ENCODE measurements around the gene AKAP6. TPM values are rescaled to one million over a fixed set of nuclear protein-coding genes. Genes with fewer than 3 reads are reported as not detected.

Gene AKAP6
- total RNA-seq, 1 donor from 2014 or later: 600 TPM

DNA sequence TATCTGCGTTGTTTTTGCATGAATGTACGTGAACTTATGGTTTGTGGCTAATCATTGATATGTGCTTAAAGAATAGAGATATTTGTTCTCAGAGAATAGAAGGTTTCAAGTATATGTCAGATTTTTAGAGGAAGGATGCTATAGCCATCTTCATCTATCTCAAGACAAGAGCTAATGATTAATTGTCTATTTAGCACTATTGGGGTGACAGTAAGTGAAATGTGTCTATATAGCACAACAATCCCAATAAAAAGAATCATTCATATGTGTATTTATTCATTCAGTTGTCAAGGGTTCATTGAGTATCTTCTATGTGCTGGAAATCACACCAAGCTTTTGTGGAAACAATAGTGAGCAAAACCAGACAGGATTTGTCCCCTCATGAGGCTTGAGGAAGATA lies 310.1 kb downstream of the AKAP6 start:
- H3K27ac Mint-ChIP-seq (ENCODE audit: unreplicated experiment): no peak overlapping the region
- H3K27me3 Mint-ChIP-seq (ENCODE audit: unreplicated experiment): no peaks in the 10 kb centered on the region
- no peak overlapping the region for H3K4me3 Mint-ChIP-seq (ENCODE audit: unreplicated experiment)
- H3K36me3 Mint-ChIP-seq (ENCODE audit: unreplicated experiment): no peaks in the 10 kb centered on the region
- H3K9me3 Mint-ChIP-seq (ENCODE audit: unreplicated experiment): peaks cover 7% of the 10 kb centered on the region
- no peaks in the 10 kb centered on the region for H3K4me1 Mint-ChIP-seq (ENCODE audit: low read depth, unreplicated experiment)
- no peak for DNase-seq
- TF ChIP-seq, protein P1, sequence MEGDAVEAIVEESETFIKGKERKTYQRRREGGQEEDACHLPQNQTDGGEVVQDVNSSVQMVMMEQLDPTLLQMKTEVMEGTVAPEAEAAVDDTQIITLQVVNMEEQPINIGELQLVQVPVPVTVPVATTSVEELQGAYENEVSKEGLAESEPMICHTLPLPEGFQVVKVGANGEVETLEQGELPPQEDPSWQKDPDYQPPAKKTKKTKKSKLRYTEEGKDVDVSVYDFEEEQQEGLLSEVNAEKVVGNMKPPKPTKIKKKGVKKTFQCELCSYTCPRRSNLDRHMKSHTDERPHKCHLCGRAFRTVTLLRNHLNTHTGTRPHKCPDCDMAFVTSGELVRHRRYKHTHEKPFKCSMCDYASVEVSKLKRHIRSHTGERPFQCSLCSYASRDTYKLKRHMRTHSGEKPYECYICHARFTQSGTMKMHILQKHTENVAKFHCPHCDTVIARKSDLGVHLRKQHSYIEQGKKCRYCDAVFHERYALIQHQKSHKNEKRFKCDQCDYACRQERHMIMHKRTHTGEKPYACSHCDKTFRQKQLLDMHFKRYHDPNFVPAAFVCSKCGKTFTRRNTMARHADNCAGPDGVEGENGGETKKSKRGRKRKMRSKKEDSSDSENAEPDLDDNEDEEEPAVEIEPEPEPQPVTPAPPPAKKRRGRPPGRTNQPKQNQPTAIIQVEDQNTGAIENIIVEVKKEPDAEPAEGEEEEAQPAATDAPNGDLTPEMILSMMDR (IDR thresholded peaks at IDR 0.05; ENCODE audit: partially characterized antibody, unreplicated experiment): no peak

GRCh38 chr14:32645551-32645950 lies 316.5 kb downstream of the AKAP6 start:
- H3K27ac Mint-ChIP-seq (ENCODE audit: unreplicated experiment): no peak overlapping the region
- no peaks in the 10 kb centered on the region for H3K27me3 Mint-ChIP-seq (ENCODE audit: unreplicated experiment)
- DNase-seq: no peak
- H3K4me3 Mint-ChIP-seq (ENCODE audit: unreplicated experiment): no peak overlapping the region
- TF ChIP-seq, protein P1 (IDR thresholded peaks at IDR 0.05; ENCODE audit: partially characterized antibody, unreplicated experiment): no peak
- peaks cover 2% of the 10 kb centered on the region for H3K9me3 Mint-ChIP-seq (ENCODE audit: unreplicated experiment)
- no peaks in the 10 kb centered on the region for H3K4me1 Mint-ChIP-seq (ENCODE audit: low read depth, unreplicated experiment)
- no peaks in the 10 kb centered on the region for H3K36me3 Mint-ChIP-seq (ENCODE audit: unreplicated experiment)

DNA sequence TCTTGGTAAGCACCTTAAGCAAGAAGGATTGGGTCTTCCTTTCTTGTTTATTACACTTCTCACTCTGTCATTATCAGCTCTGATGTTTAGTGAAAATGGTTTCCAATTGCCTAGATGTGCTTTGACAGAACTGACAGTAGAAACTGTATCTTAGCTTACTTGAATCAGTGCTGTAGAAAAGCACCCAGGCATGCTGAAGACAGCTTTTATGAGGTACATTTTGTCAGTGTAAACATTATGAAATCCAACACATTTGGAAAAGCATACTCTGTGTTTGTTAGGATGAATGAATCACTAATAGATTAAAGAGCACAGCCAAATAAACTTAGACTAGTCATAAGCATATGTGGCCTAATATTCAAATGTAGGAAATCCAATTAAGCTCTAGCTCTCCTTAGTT lies 319.3 kb downstream of the AKAP6 start:
- Mint-ChIP-seq H3K4me3 (ENCODE audit: unreplicated experiment) (no peak overlapping the region), H3K9me3 (ENCODE audit: unreplicated experiment) (peaks cover 2% of the 10 kb centered on the region), H3K27ac (ENCODE audit: unreplicated experiment) (no peak overlapping the region), H3K36me3 (ENCODE audit: unreplicated experiment) (peaks cover 4% of the 10 kb centered on the region), H3K27me3 (ENCODE audit: unreplicated experiment) (no peaks in the 10 kb centered on the region), H3K4me1 (ENCODE audit: low read depth, unreplicated experiment) (peaks cover 8% of the 10 kb centered on the region)
- TF ChIP-seq, protein P1 (IDR thresholded peaks at IDR 0.05; ENCODE audit: partially characterized antibody, unreplicated experiment): no peak
- no peak for DNase-seq

- Mint-ChIP-seq H3K36me3 (ENCODE audit: unreplicated experiment) (peaks cover 4% of the 10 kb centered on the region), H3K9me3 (ENCODE audit: unreplicated experiment) (peaks cover 3% of the 10 kb centered on the region), H3K27ac (ENCODE audit: unreplicated experiment) (no peak overlapping the region), H3K27me3 (ENCODE audit: unreplicated experiment) (no peaks in the 10 kb centered on the region), H3K4me1 (ENCODE audit: low read depth, unreplicated experiment) (peaks cover 8% of the 10 kb centered on the region), H3K4me3 (ENCODE audit: unreplicated experiment) (no peak overlapping the region)
- TF ChIP-seq, protein P1 (IDR thresholded peaks at IDR 0.05; ENCODE audit: partially characterized antibody, unreplicated experiment): no peak
- no peak for DNase-seq
Observed at GRCh38 chr14:32650030-32650429, 320.9 kb downstream of the AKAP6 start.

- Mint-ChIP-seq H3K27ac (ENCODE audit: unreplicated experiment) (no peak overlapping the region), H3K4me3 (ENCODE audit: unreplicated experiment) (no peak overlapping the region)
Observed at GRCh38 chr14:32650665-32651064, 321.6 kb downstream of the AKAP6 start.

More at GRCh38 chr14:32650665-32651064, 321.6 kb downstream of the AKAP6 start:
- peaks cover 4% of the 10 kb centered on the region for H3K36me3 Mint-ChIP-seq (ENCODE audit: unreplicated experiment)
- no peaks in the 10 kb centered on the region for H3K27me3 Mint-ChIP-seq (ENCODE audit: unreplicated experiment)
- TF ChIP-seq, protein P1 (IDR thresholded peaks at IDR 0.05; ENCODE audit: partially characterized antibody, unreplicated experiment): no peak
- H3K9me3 Mint-ChIP-seq (ENCODE audit: unreplicated experiment): peaks cover 3% of the 10 kb centered on the region
- H3K4me1 Mint-ChIP-seq (ENCODE audit: low read depth, unreplicated experiment): peaks cover 8% of the 10 kb centered on the region
- no peak for DNase-seq

All from glutamatergic neuron (in vitro differentiated cells).